PFSK-1 (cell line): ENCODE measurements around the gene ENTHD1.

Source experiments
- POLR2AphosphoS5 ChIP-seq: IDR thresholded peaks from 2 replicates; pipeline ENCODE4 v1.6.1; 2012; ENCODE audit warnings: low read depth, mild to moderate bottlenecking, control low read depth, low read length, moderate library complexity
- TAF1 ChIP-seq: IDR thresholded peaks from 2 replicates; pipeline ENCODE4 v1.6.1; 2012; ENCODE audit warnings: low read length, control low read depth, borderline replicate concordance; ENCODE audit not compliant: insufficient read depth
- TF ChIP-seq, protein P1 (sequence below), 2 experiments: IDR thresholded peaks; 2 replicates each; pipeline versions ENCODE4 v1.6.1 to v1.8.0; 2011 to 2012; ENCODE audit warnings: low read depth in 2 of 2, low read length in 2 of 2, control low read depth in 1 of 2, inconsistent platforms in 1 of 2, mild to moderate bottlenecking in 1 of 2, moderate library complexity in 1 of 2; ENCODE audit not compliant: insufficient read depth in 1 of 2

- TF ChIP-seq TAF1 (no peak), POLR2AphosphoS5 (no peak)
- TF ChIP-seq, protein P1, sequence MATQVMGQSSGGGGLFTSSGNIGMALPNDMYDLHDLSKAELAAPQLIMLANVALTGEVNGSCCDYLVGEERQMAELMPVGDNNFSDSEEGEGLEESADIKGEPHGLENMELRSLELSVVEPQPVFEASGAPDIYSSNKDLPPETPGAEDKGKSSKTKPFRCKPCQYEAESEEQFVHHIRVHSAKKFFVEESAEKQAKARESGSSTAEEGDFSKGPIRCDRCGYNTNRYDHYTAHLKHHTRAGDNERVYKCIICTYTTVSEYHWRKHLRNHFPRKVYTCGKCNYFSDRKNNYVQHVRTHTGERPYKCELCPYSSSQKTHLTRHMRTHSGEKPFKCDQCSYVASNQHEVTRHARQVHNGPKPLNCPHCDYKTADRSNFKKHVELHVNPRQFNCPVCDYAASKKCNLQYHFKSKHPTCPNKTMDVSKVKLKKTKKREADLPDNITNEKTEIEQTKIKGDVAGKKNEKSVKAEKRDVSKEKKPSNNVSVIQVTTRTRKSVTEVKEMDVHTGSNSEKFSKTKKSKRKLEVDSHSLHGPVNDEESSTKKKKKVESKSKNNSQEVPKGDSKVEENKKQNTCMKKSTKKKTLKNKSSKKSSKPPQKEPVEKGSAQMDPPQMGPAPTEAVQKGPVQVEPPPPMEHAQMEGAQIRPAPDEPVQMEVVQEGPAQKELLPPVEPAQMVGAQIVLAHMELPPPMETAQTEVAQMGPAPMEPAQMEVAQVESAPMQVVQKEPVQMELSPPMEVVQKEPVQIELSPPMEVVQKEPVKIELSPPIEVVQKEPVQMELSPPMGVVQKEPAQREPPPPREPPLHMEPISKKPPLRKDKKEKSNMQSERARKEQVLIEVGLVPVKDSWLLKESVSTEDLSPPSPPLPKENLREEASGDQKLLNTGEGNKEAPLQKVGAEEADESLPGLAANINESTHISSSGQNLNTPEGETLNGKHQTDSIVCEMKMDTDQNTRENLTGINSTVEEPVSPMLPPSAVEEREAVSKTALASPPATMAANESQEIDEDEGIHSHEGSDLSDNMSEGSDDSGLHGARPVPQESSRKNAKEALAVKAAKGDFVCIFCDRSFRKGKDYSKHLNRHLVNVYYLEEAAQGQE (IDR thresholded peaks at IDR 0.05; ENCODE audit: insufficient read depth in 1 of 2, low read depth in 2 of 2, low read length in 2 of 2), result no peak
Observed at GRCh38 chr22:39941601-39942000, 48.0 kb upstream of the ENTHD1 start.
